ENCODE data around the gene HERC2.
"Not testable (repeated sequence)": the region's sequence is repeated elsewhere in the genome, so short reads cannot be mapped to it uniquely, and the experiment has no call there.

Gene HERC2

DNA sequence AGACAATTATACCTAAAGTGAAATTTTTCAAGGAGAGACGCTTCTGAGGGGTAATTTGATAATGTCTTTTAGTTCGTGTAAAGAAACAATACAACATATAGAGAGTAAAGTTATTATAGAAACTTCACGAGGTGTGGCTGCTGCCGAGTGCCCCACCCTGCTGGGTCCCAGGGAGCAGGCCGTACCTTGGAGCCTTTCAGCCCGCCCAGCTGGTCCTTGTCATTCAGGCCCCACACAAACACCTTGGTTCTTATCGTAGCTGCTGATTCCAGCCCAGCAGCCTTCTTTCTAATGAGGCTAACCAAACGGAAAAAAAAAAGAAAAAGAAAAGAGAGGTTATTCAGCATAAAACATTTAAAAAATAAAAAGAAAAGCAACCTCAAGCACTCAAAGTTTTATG lies 139.8 kb downstream of the HERC2 start:
- Histone ChIP-seq H3K4me3 (ENCODE audit: insufficient read length, low read depth) (no peak overlapping the region), H3K27me3 (ENCODE audit: insufficient read depth, insufficient read length) (no peaks in the 10 kb centered on the region), H3K9me3 (ENCODE audit: insufficient read depth, low read length) (no peaks in the 10 kb centered on the region), H3K9ac (ENCODE audit: insufficient read length, low read depth) (no peak overlapping the region), H3K4me1 (ENCODE audit: insufficient read depth, insufficient read length) (peaks cover 4% of the 10 kb centered on the region), H3K36me3 (ENCODE audit: insufficient read depth, insufficient read length, low read length) (peaks cover 56% of the 10 kb centered on the region)
- TF ChIP-seq ZNF274 (IDR thresholded peaks at IDR 0.05; ENCODE audit: low read depth, low read length) (no peak), YY1 (IDR thresholded peaks at IDR 0.05; ENCODE audit: insufficient read depth, insufficient read length) (no peak), SUZ12 (IDR thresholded peaks at IDR 0.05; ENCODE audit: extremely low read depth, insufficient read depth, insufficient read length) (no peak)
- no peak for DNase-seq (ENCODE audit: low read depth, low spot score)

DNA sequence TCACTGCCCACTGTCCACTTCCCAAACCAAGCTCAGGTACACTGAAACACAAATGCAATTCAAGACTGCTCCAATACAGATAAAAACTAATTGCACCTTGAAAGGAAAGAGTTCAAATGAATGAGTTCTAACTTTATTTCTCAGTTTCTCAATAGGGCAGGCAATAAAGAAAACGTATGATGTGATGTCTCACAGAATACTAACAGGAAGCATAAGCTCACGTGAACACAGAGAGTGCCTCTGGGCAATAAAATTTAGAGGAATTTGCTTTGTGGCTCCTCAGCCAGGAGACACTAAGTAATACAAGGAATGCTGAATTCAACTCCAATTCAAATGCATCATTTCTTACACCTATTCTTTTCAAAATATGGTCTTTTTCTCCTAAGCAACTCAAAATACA lies 140.6 kb downstream of the HERC2 start:
- Histone ChIP-seq H3K9ac (ENCODE audit: insufficient read length, low read depth) (no peak overlapping the region), H3K4me1 (ENCODE audit: insufficient read depth, insufficient read length) (peaks cover 4% of the 10 kb centered on the region), H3K9me3 (ENCODE audit: insufficient read depth, low read length) (no peaks in the 10 kb centered on the region), H3K36me3 (ENCODE audit: insufficient read depth, insufficient read length, low read length) (peaks cover 57% of the 10 kb centered on the region), H3K4me3 (ENCODE audit: insufficient read length, low read depth) (no peak overlapping the region), H3K27me3 (ENCODE audit: insufficient read depth, insufficient read length) (no peaks in the 10 kb centered on the region)
- DNase-seq (ENCODE audit: low read depth, low spot score) = no peak
- TF ChIP-seq YY1 (IDR thresholded peaks at IDR 0.05; ENCODE audit: insufficient read depth, insufficient read length) (no peak), SUZ12 (IDR thresholded peaks at IDR 0.05; ENCODE audit: extremely low read depth, insufficient read depth, insufficient read length) (no peak), ZNF274 (IDR thresholded peaks at IDR 0.05; ENCODE audit: low read depth, low read length) (no peak)

DNA sequence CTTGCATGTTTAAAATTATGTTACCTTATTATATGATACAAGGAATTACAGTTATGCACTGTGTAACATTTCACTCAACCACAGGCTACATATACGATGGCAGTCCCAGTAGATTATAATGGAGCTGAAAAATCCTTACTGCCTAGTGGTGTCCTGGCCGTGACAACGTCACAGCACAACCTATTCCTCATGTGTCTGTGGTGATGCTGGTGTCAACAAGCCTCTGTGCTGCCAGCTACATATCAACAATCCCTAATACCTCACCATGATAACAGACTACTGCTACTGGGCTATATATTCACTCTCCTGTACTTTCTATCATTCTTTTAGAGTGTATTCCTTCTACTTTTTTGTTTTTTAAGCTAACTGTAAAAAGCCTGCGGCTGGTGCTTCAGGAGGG lies 142.7 kb downstream of the HERC2 start:
- DNase-seq (ENCODE audit: low read depth, low spot score) = no peak
- Histone ChIP-seq H3K9me3 (ENCODE audit: insufficient read depth, low read length) (no peaks in the 10 kb centered on the region), H3K4me3 (ENCODE audit: insufficient read length, low read depth) (no peak overlapping the region), H3K9ac (ENCODE audit: insufficient read length, low read depth) (no peak overlapping the region), H3K27me3 (ENCODE audit: insufficient read depth, insufficient read length) (no peaks in the 10 kb centered on the region), H3K36me3 (ENCODE audit: insufficient read depth, insufficient read length, low read length) (peaks cover 55% of the 10 kb centered on the region), H3K4me1 (ENCODE audit: insufficient read depth, insufficient read length) (no peaks in the 10 kb centered on the region)
- no peak for TF ChIP-seq SUZ12 (IDR thresholded peaks at IDR 0.05; ENCODE audit: extremely low read depth, insufficient read depth, insufficient read length)
- no peak for TF ChIP-seq ZNF274 (IDR thresholded peaks at IDR 0.05; ENCODE audit: low read depth, low read length)
- TF ChIP-seq YY1 (IDR thresholded peaks at IDR 0.05; ENCODE audit: insufficient read depth, insufficient read length) = no peak

DNA sequence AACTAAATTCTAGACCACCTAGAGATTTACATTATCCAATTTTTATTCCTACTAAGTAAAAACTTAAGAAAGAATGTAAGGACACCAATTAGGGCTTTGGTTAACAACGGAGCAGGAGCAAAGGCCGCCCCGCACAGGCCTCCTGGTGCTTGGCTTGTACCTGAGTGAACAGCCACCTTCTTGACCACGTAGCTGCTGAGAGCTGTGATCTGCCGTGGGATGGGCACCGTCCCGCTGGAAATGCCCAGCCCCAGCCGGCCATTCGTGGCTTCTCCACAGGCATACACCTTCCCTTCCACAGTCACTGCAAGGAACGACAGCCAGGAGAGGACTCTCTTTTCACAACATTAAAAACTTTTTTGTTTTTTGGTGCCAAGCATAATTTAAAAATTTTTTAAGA lies 143.3 kb downstream of the HERC2 start:
- Histone ChIP-seq H3K27me3 (ENCODE audit: insufficient read depth, insufficient read length) (no peaks in the 10 kb centered on the region), H3K4me3 (ENCODE audit: insufficient read length, low read depth) (no peak overlapping the region), H3K9ac (ENCODE audit: insufficient read length, low read depth) (no peak overlapping the region), H3K4me1 (ENCODE audit: insufficient read depth, insufficient read length) (no peaks in the 10 kb centered on the region), H3K9me3 (ENCODE audit: insufficient read depth, low read length) (no peaks in the 10 kb centered on the region), H3K36me3 (ENCODE audit: insufficient read depth, insufficient read length, low read length) (peaks cover 55% of the 10 kb centered on the region)
- TF ChIP-seq YY1 (IDR thresholded peaks at IDR 0.05; ENCODE audit: insufficient read depth, insufficient read length) (no peak), ZNF274 (IDR thresholded peaks at IDR 0.05; ENCODE audit: low read depth, low read length) (no peak), SUZ12 (IDR thresholded peaks at IDR 0.05; ENCODE audit: extremely low read depth, insufficient read depth, insufficient read length) (no peak)
- no peak for DNase-seq (ENCODE audit: low read depth, low spot score)

- Histone ChIP-seq H3K9me3 (ENCODE audit: insufficient read depth, low read length) (no peaks in the 10 kb centered on the region), H3K36me3 (ENCODE audit: insufficient read depth, insufficient read length, low read length) (peaks cover 58% of the 10 kb centered on the region), H3K4me3 (ENCODE audit: insufficient read length, low read depth) (no peak overlapping the region), H3K27me3 (ENCODE audit: insufficient read depth, insufficient read length) (no peaks in the 10 kb centered on the region), H3K4me1 (ENCODE audit: insufficient read depth, insufficient read length) (no peaks in the 10 kb centered on the region), H3K9ac (ENCODE audit: insufficient read length, low read depth) (no peak overlapping the region)
- TF ChIP-seq YY1 (IDR thresholded peaks at IDR 0.05; ENCODE audit: insufficient read depth, insufficient read length) (no peak), ZNF274 (IDR thresholded peaks at IDR 0.05; ENCODE audit: low read depth, low read length) (no peak), SUZ12 (IDR thresholded peaks at IDR 0.05; ENCODE audit: extremely low read depth, insufficient read depth, insufficient read length) (no peak)
- DNase-seq (ENCODE audit: low read depth, low spot score) = no peak
Measured at GRCh38 chr15:28178290-28178689, 143.7 kb downstream of the HERC2 start.

DNA sequence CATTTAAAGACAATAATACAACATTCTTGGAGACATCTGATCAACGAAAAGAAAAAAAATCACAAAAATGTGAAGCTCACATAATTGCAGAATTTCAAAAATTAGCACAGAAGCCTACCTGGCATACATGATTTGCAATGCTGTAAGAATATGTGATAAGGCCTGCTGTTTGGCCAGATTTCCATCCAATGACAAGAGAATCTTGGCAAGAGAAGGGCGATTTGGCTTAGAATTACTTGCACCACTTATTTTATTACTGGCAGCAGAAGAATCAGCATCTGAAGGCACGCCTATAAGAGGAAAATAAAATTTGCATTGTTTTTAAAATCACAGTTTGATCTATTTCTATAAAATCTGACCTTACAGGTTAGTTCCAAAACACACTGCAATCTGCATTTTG lies 152.6 kb downstream of the HERC2 start:
- H3K4me1 ChIP-seq (ENCODE audit: insufficient read depth, insufficient read length) = no peaks in the 10 kb centered on the region
- no peaks in the 10 kb centered on the region for H3K9me3 ChIP-seq (ENCODE audit: insufficient read depth, low read length)
- H3K4me3 ChIP-seq (ENCODE audit: insufficient read length, low read depth) = no peak overlapping the region
- no peak for TF ChIP-seq SUZ12 (IDR thresholded peaks at IDR 0.05; ENCODE audit: extremely low read depth, insufficient read depth, insufficient read length)
- no peak for TF ChIP-seq ZNF274 (IDR thresholded peaks at IDR 0.05; ENCODE audit: low read depth, low read length)
- DNase-seq (ENCODE audit: low read depth, low spot score) = no peak
- H3K36me3 ChIP-seq (ENCODE audit: insufficient read depth, insufficient read length, low read length) = peaks cover 42% of the 10 kb centered on the region
- H3K9ac ChIP-seq (ENCODE audit: insufficient read length, low read depth) = no peak overlapping the region
- no peaks in the 10 kb centered on the region for H3K27me3 ChIP-seq (ENCODE audit: insufficient read depth, insufficient read length)

- not testable (repeated sequence) for H3K9me3 ChIP-seq (ENCODE audit: insufficient read depth, low read length); H3K4me1 ChIP-seq (ENCODE audit: insufficient read depth, insufficient read length); H3K4me3 ChIP-seq (ENCODE audit: insufficient read length, low read depth); DNase-seq (ENCODE audit: low read depth, low spot score); H3K9ac ChIP-seq (ENCODE audit: insufficient read length, low read depth); H3K27me3 ChIP-seq (ENCODE audit: insufficient read depth, insufficient read length)
- H3K36me3 ChIP-seq (ENCODE audit: insufficient read depth, insufficient read length, low read length) = peaks cover 49% of the 10 kb centered on the region
Measured at GRCh38 chr15:28168405-28169121, 153.4 kb downstream of the HERC2 start.
